Renal cortical epithelial cell (primary cell): ENCODE results near the gene TSPAN12. TPM values are rescaled to one million over a fixed set of nuclear protein-coding genes. Genes with fewer than 3 reads are reported as not detected.

Source experiments
- DNase-seq: peaks from one replicate; pipeline ENCODE4 v3.0.0-alpha.2; 2011; ENCODE audit warnings: low read depth
- total RNA-seq: library from RNA; depleted of rRNA; stranded (reverse); fragments of >200 nt; gene quantifications from 2 replicates; pipeline ENCODE4 v1.2.3, GENCODE V29; 2014

TSPAN12 gene
- total RNA-seq, 1 donor from 2014 or later = 60.5 TPM

DNA sequence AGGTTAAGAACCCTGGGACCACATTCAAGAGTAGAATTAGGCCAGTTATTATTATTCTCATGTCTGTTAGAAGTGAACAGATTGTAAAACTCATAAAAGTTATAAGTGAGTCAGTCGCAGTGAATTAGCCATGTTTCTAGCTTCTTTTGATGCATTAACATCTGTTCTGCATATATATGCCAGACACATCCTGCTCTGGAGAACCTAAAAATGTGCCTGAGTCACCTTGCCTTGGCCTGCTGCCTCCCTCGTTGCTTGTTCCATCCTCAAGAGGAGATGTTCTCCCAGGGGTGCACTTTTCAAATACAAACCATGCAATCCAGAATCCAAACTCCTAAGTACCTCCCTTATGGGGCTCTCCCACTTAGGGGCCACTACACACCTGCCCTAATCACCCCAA lies 14.8 kb downstream of the TSPAN12 start:
- DNase-seq = peak; percentile 30

DNA sequence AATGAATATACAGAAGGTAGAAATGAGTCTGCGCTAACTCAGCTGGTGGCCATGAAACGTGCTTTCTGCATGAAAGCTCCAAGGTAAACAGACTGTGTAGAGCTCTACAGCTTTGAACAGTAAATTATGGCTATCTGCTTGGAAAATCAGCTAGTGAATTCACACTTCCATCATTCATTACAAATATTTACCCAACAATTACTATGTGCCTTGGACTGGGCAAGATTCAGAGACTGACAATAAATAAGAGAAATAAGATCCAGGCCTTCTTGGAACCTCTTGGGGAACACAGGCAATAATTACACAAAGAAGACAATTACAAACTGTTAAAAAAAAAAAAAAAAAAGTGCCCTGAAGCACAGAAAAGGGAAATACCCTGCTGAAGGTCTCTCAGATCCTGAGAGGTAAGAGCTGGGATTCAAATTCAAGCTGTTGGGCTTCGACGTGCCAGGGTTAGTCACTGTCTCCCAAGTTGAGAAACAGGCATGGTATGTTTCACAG lies 15.8 kb downstream of the TSPAN12 start:
- peak; percentile 93 for DNase-seq

DNA sequence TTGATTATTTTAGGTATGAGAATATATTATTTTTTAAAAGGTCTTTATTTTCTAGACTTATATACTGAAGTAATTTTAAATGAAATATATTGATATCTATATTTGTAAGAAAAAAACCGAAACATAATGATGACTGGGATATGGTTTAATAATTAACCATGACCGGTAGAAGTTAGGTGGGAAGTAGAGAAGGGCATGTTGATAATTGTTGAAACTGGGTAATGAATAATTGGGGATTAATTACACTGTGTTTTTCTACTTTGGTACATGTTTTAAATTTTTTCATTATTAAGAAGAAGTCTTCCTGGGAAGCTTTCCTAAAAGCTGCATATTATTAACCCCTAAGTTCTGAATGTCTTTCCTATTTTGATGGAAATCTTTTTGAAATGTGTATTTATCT lies 16.3 kb downstream of the TSPAN12 start:
- DNase-seq = peak; percentile 87

DNA sequence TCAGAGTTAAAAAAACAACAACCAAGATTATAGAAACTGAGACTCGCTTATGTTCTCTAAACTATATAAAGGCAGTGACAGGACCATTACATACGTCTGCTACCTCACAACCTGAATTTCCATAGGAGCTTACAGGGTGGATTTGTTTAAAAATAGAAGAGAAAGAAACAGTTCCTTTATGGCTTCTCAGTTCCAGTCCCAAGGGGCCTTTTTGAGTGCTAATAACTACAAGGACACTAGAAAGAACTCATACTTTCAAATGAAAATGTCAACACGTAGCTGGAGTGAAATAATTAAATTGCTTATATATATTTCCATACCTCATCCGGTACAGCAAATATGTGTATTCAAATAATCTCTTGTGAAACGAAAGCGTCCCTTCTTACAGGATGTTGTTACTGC lies 19.7 kb downstream of the TSPAN12 start:
- no peak for DNase-seq

DNA sequence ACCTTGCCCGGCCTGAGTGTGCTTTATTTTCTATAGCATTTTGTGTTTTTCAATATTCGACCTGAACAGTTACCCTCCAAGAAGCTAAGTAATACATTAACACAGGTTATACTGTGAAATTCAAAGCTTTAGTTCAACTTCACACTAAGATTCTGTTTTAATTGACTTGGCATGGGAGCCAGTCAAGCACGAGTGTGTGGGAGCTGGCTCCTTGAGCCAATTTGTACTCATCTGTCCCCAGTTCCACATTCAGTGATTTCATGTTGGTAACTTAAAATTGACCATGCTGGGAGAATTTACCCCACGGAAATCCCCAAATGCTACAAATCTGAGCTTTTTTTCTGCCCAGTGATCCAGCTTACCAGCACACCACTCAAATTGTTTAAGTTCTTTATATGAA lies 20.3 kb downstream of the TSPAN12 start:
- DNase-seq = peak; percentile 87

DNA sequence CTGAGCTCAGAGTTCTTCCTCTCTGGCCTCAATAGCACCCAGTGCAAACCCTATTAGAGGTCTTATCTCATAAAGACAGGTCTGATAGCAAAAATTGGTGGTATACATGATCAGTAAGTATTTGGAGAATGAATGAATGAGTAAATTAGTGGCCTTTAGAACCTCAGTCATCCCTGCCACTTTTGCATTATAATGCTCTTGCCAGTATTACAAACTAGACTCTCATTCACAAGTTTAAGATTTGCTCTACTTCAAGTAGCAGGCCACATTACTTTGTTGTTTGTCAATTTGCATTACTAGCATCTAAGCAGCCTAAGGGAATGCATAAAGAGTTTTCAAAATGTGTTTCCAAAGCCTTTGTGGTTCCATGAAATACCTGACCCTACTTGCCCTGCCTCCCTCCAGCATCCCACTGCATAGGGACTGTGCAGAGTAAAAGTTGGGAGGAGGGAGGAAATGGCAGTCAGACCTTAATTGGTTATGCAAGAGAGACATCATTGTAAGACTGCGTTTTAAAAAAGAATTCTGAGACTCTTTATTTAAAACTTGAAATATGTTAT lies 21.3 kb downstream of the TSPAN12 start:
- peak; percentile 91 for DNase-seq

DNA sequence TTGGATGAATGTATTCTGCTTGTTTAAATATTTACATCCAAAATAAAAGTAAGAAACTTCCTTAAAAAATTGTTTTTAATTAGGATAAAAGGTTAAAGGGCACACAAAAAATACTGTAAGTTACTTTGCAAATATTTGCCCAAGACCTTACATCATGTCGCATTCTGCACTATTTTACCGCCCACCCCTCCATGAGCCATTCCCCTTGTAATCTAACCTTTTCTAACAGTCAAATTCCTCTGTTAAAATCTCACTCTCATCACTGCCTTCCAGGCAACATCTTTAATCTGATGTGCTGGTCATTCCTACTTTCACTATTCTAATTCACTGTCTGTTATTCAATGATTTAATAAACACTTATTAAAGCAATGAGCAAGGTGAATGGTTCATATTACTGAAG lies 23.2 kb downstream of the TSPAN12 start:
- DNase-seq = no peak

DNA sequence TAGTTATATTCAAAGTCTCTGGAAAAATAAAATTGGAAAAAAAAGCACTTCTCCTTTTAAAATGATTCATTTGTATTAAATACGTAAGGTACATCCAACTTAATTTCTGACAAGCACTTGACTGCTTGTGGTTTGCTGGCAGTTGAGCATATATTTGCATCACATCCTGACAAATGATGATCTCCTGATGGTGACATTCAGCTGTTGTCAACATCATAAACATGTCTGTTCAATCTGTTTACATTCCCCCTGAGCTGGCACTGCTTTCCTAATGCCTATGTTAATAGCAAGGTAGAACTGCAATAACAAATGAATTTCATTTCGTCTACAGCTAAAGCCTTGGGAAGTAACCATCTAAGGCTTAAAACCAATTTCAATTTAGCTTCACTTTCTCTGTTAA lies 24.4 kb downstream of the TSPAN12 start:
- no peak for DNase-seq

DNA sequence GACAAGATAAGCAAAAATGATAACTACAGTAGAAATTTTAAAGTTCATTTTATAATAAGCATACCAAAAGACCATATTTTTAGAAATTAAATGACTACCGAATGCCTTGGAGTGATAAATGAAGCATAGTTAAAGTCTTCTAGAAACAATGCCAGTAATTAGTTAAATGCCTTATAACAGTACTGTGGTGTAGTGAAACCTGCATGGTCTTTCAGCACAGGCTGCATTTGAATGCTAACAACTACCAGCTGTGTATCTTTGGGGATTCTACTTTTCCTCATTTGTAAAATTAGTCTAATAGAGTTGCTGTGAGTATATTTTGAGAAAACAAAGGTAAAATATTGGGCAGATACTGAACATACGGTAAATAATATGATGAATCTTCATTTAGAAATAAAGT lies 25.1 kb downstream of the TSPAN12 start:
- no peak for DNase-seq

DNA sequence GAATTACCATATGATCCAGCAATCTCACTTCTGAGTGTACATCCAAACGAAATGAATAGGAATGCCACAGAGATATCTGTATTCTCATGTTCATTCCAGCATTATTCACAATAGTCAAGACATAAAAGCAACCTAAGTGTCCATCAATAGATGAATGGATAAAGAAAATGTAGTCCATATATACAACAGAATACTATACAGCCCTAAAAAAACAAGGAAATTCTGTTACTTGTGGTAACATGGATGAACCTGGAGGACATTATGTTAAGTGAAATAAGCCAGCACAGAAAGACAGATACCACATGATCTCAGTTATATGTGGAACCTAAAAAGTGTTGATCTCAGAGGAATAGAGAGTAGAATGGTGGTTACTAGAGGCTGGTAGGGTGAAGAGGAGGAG lies 26.7 kb downstream of the TSPAN12 start:
- DNase-seq = no peak

DNA sequence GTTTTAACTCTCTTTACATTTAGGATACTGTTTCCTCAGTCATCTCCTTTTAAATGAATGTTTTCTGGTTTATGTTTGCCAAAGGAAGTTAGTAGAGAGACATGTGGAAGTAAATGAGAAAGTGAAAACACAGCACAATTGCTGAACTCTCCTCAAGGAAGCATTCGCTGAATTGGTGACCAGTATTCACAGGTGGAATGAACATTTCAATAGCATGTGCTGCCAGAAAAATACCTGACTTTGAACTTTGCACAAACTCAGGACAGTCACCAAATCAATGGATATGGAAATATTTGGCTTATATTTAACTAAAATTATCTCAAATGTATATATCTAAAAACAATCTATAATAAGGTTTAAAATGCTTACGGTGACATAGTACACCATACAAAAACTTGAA lies 28.5 kb downstream of the TSPAN12 start:
- DNase-seq = no peak

DNA sequence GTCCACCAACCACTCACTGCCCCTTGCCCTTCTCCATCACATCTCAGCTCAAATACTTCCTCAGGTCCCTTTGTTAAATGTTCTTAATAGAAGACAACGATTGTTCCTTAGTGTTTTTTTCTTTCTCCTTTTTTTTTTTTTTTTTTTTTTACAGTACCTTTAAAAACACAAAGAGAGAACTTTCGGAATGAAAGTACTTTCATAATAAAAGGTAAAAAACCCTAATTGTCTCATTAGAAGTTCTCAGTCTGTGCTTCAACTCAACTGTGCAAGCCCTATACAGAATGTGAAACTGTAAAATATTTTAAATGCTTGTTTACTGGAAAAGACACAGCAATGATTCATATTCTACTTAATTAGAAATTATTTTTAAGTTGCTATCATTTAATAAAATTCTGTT lies 29.4 kb downstream of the TSPAN12 start:
- DNase-seq = no peak

DNA sequence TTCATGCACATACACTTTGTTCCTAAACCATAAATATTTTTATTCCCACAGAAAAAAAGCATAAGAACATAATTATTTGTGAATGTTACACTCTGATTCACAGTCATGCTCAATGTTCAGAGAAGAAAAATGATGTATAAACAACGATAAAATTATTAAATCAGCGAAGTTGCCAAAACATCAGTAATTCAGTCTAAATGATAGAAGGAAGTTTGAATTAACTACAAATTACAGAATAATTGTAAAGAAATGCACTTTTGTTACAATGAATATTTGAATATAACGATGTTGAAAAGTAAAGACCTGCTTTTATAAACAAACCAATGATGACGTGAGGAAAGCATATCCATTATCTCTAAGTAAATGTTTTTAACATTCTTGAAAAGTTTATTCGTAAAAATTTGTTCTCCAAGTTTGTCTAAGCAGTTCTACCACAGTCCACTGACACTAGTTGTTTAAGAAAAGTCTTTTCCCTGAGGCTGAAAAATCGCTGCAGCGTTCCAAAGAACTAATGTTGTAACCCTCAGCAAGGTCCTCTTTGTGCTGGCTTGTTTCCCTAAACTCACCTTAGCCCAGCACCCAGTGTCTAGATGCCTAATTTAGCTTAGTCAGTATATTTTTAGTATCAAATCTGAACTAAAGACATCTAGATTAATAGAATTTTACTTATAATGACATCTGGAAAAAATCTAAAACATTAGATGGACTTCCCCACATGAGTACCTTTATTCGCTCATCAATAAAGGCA lies 30.4 kb downstream of the TSPAN12 start:
- no peak for DNase-seq

DNA sequence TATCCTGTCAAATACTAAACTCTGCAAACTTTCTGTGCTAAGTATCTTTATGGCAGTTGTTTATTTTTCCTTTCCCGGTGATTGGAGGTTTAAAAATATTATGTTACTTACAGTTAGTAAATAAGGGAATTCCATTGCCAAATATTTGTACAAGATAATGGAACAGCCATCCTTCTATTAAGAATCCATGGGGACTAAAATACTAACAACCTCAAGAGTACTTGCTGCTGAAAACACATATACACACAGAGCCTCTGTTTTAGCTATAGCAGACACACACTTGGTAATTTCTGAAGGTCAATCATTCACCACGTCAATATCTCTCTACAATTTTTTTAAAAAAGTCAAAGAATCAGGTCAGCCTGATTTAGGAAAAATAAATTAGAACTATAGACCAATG lies 32.4 kb downstream of the TSPAN12 start:
- no peak for DNase-seq

DNA sequence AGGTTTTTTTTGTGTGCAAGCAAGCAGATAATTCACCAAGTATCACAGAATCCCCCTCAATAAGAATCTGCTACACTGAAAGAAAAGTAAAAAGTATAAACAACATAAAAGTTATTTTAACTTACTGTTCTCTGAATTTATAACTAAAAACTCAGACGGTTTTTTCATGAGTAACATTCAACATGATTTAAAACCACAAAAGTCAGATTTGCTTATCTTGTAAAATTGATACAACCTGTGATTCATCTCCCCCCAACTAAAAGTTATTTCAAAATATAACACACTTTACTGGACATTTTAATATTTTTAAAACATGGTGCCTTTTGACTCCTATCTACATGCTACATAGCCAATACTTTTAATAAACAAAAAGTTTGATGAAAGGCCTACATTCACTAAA lies 32.8 kb downstream of the TSPAN12 start:
- no peak for DNase-seq

DNA sequence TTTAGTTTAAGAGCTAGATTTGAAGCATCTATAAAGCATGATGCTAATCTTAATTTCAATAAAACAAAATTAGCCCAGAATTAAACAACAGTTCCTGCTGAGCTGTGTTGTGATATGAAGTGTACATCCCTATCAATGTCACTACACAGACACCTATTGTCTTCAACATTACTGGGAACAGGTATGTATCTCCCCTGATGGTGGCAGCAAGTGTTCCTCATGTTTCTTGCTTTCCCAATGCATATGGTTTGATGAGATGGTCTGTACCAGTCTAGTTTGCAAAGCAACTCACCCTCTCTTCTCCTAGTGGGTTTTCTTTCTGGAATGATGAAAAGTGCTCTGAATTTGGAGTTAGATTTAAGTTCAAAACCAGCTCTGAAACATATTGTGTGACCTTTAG lies 38.1 kb downstream of the TSPAN12 start:
- no peak for DNase-seq

DNA sequence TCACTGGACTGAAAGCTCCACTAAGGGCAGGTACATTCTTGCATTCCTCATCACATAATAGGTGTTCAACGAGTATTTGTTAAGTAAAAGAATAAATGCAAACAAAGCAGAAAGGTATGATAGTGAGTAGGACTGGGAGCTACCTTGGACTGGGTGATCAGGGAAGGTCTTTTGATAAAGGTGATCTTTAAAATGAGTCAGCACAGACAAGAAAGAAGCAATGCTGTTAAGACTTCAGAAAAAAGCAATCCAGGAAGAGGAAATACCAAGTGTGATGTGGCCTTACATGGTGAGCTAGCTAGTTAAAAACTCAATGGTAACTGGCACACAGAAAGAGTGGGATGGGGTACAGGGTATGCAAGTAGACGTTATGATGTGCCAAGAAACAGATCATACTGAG lies 40.1 kb downstream of the TSPAN12 start:
- DNase-seq = no peak

DNA sequence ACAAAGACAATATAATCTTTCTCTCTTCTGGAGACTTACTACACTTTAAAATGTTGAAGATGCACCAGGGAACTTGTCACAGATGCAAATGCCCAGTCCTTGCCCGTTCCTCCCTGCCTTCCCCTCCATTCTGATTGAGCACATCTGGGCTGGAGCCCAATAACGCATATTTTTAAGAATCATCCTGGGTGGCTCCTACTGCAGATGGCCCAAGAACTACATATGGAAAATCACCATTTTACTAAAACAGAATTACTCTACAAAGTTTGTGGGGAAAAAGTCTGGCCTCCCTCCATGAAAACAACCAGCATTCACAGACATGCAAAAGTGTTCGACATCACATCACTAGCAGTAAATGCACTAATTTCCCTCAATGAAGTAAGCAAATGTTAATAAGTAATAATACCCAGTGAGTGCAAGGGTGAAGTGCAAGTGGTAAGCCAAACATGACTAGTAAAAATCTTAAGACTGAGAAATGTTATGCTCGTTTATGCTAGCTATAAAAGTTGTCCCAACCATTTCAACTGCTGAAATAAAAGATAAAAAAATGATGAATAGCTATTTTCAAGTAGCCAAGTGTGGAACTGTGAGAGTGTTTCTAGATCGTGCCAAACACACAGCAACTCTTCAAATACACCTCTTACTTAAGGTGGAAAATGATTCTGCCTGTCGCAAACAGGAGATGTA lies 43.5 kb downstream of the TSPAN12 start:
- no peak for DNase-seq

DNA sequence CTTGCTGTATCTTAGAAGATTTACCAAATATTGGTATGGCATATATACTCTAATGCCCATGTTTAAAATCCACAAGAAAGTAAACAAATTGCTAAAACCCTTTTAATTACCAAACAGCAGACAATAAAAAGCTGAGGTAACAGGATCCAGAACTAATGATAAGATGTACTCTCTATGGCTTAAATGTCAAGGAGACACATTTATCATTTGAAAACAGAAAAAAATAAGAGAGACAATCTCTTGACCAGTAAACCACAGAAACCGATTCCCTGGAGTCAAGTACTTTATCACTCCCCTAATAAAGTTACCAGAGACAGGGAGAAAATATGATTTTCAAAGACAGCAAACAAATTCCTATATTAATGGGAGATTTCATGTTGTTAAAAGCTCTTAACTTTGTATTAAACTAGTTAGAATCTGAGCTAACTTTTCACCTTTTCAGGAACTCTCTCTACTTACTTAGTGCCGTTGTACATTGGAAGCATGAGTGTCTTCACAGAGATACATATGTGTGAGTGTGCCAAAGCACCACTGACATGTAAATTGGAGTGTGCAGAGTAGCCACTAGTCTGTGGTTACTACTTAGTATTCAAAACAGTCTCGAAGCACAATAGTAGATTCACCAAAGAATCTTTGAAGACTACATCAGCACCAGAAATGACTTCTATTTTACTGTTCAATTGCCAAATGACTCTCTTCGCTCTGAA lies 44.2 kb downstream of the TSPAN12 start:
- no peak for DNase-seq

DNA sequence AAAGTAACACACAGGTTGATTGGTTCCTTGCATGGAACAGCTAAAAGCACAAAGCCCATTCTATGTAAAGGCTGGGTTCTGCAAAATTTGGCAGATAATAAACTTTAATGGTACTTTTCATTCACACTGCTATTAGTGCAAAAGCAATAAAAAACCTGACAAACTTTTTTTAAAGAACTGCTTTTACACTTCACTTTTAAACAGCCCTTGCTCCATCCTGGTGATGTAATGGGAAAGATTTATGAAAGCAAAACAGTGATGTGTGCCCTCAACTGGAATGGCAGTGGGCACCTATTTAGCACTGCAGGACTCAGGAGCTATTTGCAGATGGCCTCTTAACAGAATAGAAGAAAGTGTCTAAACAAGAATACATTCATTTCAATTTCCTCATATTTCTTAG lies 44.9 kb downstream of the TSPAN12 start:
- DNase-seq = no peak

DNA sequence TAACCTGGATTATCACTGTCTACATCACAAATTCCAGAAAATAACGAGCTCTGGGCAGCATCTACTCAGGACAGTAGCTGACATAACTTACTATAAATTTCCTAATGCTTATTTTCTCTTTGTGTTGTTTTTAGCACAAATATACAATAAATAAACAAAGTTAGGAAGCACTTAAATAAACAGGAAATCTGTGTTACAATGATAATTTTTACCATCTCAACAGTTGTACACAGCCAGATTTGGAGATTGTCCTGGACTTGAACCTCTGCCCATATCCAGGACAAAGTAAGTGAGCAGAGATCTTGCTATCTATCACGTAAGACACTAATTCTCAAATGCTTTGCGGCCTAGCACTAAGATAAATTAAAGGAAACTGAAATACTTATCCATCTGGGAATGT lies 48.7 kb downstream of the TSPAN12 start:
- DNase-seq = no peak

DNA sequence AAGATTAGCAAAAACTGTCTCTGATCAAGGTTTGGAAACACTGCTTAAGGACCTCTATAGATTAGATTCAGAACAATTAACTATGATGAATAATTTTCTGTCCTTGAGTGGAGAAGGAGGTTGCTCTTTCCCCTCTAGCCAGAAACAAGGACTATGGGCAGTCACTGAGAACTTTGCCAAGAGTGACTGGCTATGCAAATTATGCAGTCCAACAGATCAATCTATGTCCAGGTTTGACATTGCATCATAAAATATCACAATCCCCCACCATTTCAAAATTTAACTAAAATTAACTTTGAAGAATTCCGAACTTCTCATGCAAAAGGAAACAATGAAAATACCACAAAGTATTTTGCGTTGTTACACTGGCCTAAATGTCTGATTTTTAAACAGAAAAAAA lies 50.6 kb downstream of the TSPAN12 start:
- peak; percentile 30 for DNase-seq

DNA sequence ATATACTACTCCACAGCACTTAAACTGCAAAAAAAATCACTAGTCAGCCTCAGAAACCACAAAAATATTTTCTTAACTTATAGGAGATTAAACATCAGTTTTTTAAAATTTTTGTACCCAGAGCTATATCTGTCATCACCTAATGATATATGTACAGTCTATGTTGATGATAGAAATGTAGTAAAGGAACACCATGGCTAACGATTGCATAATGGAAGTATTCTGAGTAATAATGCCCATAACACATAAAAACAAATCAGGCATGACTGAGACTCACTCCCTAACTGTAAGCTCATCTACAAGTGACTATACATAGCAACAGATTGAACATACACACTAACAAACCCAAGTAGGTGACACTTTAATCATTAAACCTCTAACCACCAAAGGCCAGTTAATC lies 51.3 kb downstream of the TSPAN12 start:
- peak; percentile 95 for DNase-seq
